Prostate gland (tissue), 2 donors: ENCODE measurements around the gene TAPBPL. TPM values are rescaled to one million over a fixed set of nuclear protein-coding genes. Genes with fewer than 3 reads are reported as not detected.

Experiments
- DNase-seq: peaks from one replicate; pipeline ENCODE4 v3.0.0-alpha.2; 2019; ENCODE audit warnings: low spot score
- H3K27ac ChIP-seq, 2 donors: fragments of 200-600 bp; sonication (generic); 2 replicates each; pipeline ENCODE4 v1.5.1; 2017 to 2019
- H3K27me3 ChIP-seq: fragments of 200-600 bp; sonication (generic); replicated peaks from 2 replicates; pipeline ENCODE4 v1.5.1; 2019; ENCODE audit not compliant: insufficient read depth
- H3K36me3 ChIP-seq, 2 donors: fragments of 200-600 bp; sonication (generic); 1 replicate in 1 of 2; 2 replicates in 1 of 2; pipeline versions ENCODE4 v1.5.1 to v1.8.1; 2017 to 2019
- H3K4me1 ChIP-seq: fragments of 200-600 bp; sonication (generic); replicated peaks from 2 replicates; pipeline ENCODE4 v1.5.1; 2019
- H3K4me3 ChIP-seq, 2 donors: fragments of 200-600 bp; sonication (generic); 2 replicates each; pipeline ENCODE4 v1.5.1; 2017 to 2019
- H3K9me3 ChIP-seq: fragments of 200-600 bp; sonication (generic); 2 replicates; pipeline ENCODE4 v1.5.1; 2017
- CTCF ChIP-seq, 4 experiments: fragments of 200-600 bp in 2 of 4; fragments of 450-650 bp in 2 of 4; sonication (generic) in 2 of 4; IDR thresholded peaks; 1 replicate in 3 of 4; 2 replicates in 1 of 4; pipeline ENCODE4 v1.5.1; 2016 to 2019; ENCODE audit warnings: antibody characterized with exemption in 4 of 4, mild to moderate bottlenecking in 2 of 4, moderate library complexity in 2 of 4
- POLR2A ChIP-seq: fragments of 450-650 bp; IDR thresholded peaks from one replicate; pipeline ENCODE4 v1.6.1; 2016; ENCODE audit warnings: antibody characterized with exemption, mild to moderate bottlenecking
- POLR2AphosphoS5 ChIP-seq: sonication (generic); formaldehyde crosslinking; IDR thresholded peaks from one replicate; pipeline ENCODE4 v1.6.1; 2017; ENCODE audit warnings: antibody characterized with exemption
- WGBS: methylation state at CpG from one replicate; pipeline ENCODE4 v1.1.5; 2018; 5-methylcytosine and 5-hydroxymethylcytosine counted together
- intact Hi-C: fragments of 100-400 bp; cut with DNase I; formaldehyde crosslinking; loops from one replicate; pipeline ENCODE4 v1.14.2; 2022
- total RNA-seq, 2 donors: library from RNA; depleted of rRNA; stranded (reverse); fragments of >200 nt; gene quantifications; one replicate each; pipeline ENCODE4 v1.1.0, GENCODE V29; 2016

Gene TAPBPL
- total RNA-seq, 2 donors from 2014 or later = 31.6 to 39.9 TPM

- peak; percentile 52 for DNase-seq
- H3K27ac ChIP-seq = peak overlapping the region; percentile 96 to 99
These were observed 552 bp downstream of the TAPBPL start for GRCh38 chr12:6452245-6452943.

DNA sequence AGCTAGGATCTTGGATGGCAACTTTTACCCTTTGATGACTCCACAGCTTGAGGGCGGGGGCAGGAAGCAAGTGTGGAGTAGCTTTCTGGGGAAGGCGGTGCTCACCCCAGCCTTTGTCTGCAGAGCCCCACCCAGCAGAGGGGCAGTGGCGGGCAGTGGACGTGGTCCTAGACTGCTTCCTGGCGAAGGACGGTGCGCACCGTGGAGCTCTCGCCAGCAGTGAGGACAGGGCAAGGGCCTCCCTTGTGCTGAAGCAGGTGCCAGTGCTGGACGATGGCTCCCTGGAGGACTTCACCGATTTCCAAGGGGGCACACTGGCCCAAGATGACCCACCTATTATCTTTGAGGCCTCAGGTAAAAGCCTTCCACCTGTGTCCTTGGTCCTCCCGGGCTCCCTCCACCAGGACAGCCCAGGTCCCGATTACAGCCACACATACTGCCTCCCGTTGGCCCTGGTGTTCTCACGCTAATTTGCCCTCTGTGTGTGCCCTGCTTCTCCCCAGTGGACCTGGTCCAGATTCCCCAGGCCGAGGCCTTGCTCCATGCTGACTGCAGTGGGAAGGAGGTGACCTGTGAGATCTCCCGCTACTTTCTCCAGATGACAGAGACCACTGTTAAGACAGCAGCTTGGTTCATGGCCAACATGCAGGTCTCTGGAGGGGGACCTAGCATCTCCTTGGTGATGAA, 1.2 kb downstream of the TAPBPL start:
- 45% methylated on average over 17 of the region's 17 CpGs for WGBS
- H3K4me3 ChIP-seq = peak overlapping the region; percentile 63
- H3K27ac ChIP-seq = peak overlapping the region; percentile 96 to 99
- H3K9me3 ChIP-seq = no peaks in the 10 kb centered on the region
- no peak for DNase-seq
- intact Hi-C loops = loop anchor here (2.0 to 5.0 kb wide), 2 partner anchors 39 to 70 kb away; partner anchors contain the start of genes MRPL51 and NCAPD2
- TF ChIP-seq POLR2A (peak; percentile 34), CTCF (IDR thresholded peaks at IDR 0.05) (no peak)
- peaks cover 20% of the 10 kb centered on the region for H3K4me1 ChIP-seq
- H3K27me3 ChIP-seq = no peaks in the 10 kb centered on the region
- no peaks in the 10 kb centered on the region for H3K36me3 ChIP-seq

More at GRCh38 chr12:6452245-6452943, 552 bp downstream of the TAPBPL start:
- Histone ChIP-seq H3K4me1 (peaks cover 20% of the 10 kb centered on the region), H3K36me3 (no peaks in the 10 kb centered on the region), H3K4me3 (peak overlapping the region; percentile 63), H3K27me3 (no peaks in the 10 kb centered on the region), H3K9me3 (no peaks in the 10 kb centered on the region)
- TF ChIP-seq CTCF (IDR thresholded peaks at IDR 0.05) (no peak), POLR2A (no peak), POLR2AphosphoS5 (no peak)
- intact Hi-C loops = loop anchor here (2.0 to 5.0 kb wide), 2 partner anchors 40 to 70 kb away; partner anchors contain the start of genes MRPL51 and NCAPD2
- WGBS = 6% methylated on average over 9 of the region's 9 CpGs

- 91% methylated on average over 12 of the region's 12 CpGs for WGBS
- intact Hi-C loops = no loop called here
- TF ChIP-seq POLR2A = no peak
- TF ChIP-seq CTCF (IDR thresholded peaks at IDR 0.05) = no peak
- TF ChIP-seq POLR2AphosphoS5 = no peak
- peaks cover 0 to 6% of the 10 kb centered on the region in 2 donors for H3K36me3 ChIP-seq
- no peaks in the 10 kb centered on the region for H3K27me3 ChIP-seq
- H3K9me3 ChIP-seq = no peaks in the 10 kb centered on the region
- DNase-seq = no peak
- H3K27ac ChIP-seq = no peak overlapping the region
- H3K4me1 ChIP-seq = peaks cover 11% of the 10 kb centered on the region
- no peak overlapping the region for H3K4me3 ChIP-seq
These were observed 5.5 kb downstream of the TAPBPL start for GRCh38 chr12:6457220-6457945.

GRCh38 chr12:6458281-6459003, 6.6 kb downstream of the TAPBPL start:
- H3K27ac ChIP-seq = no peak overlapping the region
- no peaks in the 10 kb centered on the region for H3K27me3 ChIP-seq
- H3K4me3 ChIP-seq = no peak overlapping the region
- no peaks in the 10 kb centered on the region for H3K9me3 ChIP-seq
- TF ChIP-seq POLR2AphosphoS5 (no peak), POLR2A (no peak), CTCF (IDR thresholded peaks at IDR 0.05) (no peak)
- H3K4me1 ChIP-seq = peaks cover under 1% of the 10 kb centered on the region
- WGBS = 90% methylated on average over 14 of the region's 14 CpGs
- H3K36me3 ChIP-seq = peaks cover 0 to 15% of the 10 kb centered on the region in 2 donors
- intact Hi-C loops = no loop called here
- no peak for DNase-seq
